GM23248 (cell line): ENCODE measurements around the gene COL13A1.

Source experiments
- EZH2 ChIP-seq: fragments of 200-600 bp; sonication (generic); IDR thresholded peaks from 2 replicates; pipeline ENCODE4 v1.6.1; 2018; ENCODE audit warnings: antibody characterized with exemption, mild to moderate bottlenecking; ENCODE audit not compliant: insufficient read depth, poor library complexity, severe bottlenecking
- EZH2phosphoT487 ChIP-seq: fragments of 200-600 bp; sonication (generic); IDR thresholded peaks from 2 replicates; pipeline ENCODE4 v1.6.1; 2018; ENCODE audit warnings: antibody characterized with exemption, moderate library complexity, mild to moderate bottlenecking, low read depth; ENCODE audit not compliant: insufficient read depth

DNA sequence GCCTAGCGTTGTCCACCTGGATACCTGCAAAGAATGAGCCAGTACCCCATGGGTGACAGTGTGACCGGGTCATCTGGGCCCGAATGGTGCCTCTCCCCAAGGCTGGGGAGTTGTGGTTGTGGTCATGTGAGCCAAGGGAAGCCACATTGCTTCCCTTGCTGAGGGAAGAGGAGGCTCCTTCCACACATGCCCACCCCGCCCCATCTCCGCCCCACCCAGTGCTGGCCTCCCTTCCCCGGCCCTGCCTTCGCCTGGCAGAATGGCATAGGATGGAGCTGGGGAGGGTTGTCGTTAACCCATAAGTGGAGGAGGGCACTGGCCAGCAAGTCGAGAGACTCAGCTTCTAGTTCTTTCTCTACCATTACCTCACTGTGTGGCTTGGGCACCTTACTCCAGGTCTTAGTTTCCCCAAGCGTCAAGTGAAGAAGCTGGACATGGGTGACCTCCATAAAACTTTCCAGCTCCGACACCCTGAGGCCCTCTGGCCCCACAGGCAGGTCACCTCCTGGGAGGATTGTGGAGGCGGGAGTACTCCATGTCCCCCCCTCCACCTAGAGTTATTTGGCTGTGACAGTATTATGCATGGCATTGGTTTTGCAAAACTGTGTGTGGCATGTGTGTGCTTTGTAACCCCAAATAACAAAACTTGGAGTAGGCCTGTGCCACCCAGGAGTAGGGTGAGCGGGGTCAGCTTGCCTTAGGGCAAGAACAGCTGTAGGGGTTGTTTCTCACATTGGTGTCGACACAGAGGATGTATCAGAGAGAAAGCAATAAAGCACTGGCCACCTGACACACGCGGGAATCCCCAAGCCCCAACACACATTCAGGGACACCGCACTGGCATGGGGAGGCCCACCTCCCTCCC lies 160.4 kb downstream of the COL13A1 start:
- TF ChIP-seq EZH2 (no peak), EZH2phosphoT487 (no peak)
